B cell (primary cell): Measurements from ENCODE around the gene PLVAP. TPM values are rescaled to one million over a fixed set of nuclear protein-coding genes. Genes with fewer than 3 reads are reported as not detected.
A peak's percentile ranks its signal among the peaks of the same experiment; 100 is the strongest.

Experiments used
- ATAC-seq: fragments of 200-7000 bp; cut with Tn5 transposase; one replicate; pipeline ENCODE4 v1.10.0; 2021; ENCODE audit warnings: low read depth, mild to moderate bottlenecking, moderate number of reproducible peaks, moderate library complexity
- CTCF ChIA-PET: fragments of 350-600 bp; sonication (Branson Sonifier 250); formaldehyde crosslinking; loops from one replicate; lab custom pipeline; 2021; ENCODE audit warnings: antibody characterized with exemption, inconsistent platforms; lab: Charles Lee
- POLR2A ChIA-PET: fragments of 350-600 bp; sonication (Branson Sonifier 250); formaldehyde crosslinking; loops from one replicate; lab custom pipeline; 2021; ENCODE audit warnings: antibody characterized with exemption; lab: Charles Lee
- DNase-seq: peaks from one replicate; pipeline ENCODE4 v3.0.0; 2013
- H2AFZ ChIP-seq: 2 replicates; pipeline ENCODE4 v1.6.1; 2012; ENCODE audit warnings: mild to moderate bottlenecking, low read depth, low read length; ENCODE audit not compliant: insufficient read depth, poor library complexity, severe bottlenecking
- H3K27ac ChIP-seq, 2 donors: 1 replicate in 1 of 2; 2 replicates in 1 of 2; pipeline ENCODE4 v1.5.1; 2012 to 2013; ENCODE audit warnings: low read length in 2 of 2, mild to moderate bottlenecking in 2 of 2, moderate library complexity in 1 of 2
- H3K27me3 ChIP-seq, 4 experiments: fragments of 200-600 bp in 1 of 4; sonication (generic) in 1 of 4; replicated peaks in 1 of 4; 1 replicate in 2 of 4; 2 replicates in 2 of 4; pipeline versions ENCODE4 v1.6.1 to v1.7.0; 2013 to 2016; ENCODE audit warnings: low read length in 3 of 4, mild to moderate bottlenecking in 2 of 4, mixed read lengths in 1 of 4, moderate library complexity in 1 of 4; ENCODE audit not compliant: insufficient read depth in 4 of 4, control insufficient read depth in 3 of 4; ENCODE audit errors: control extremely low read depth in 1 of 4
- H3K36me3 ChIP-seq, 2 experiments: replicated peaks in 1 of 2; 1 replicate in 1 of 2; 2 replicates in 1 of 2; pipeline versions ENCODE4 v1.6.1 to v1.7.1; 2013; ENCODE audit warnings: low read length in 1 of 2; ENCODE audit not compliant: insufficient read depth in 2 of 2, control insufficient read depth in 1 of 2; ENCODE audit errors: control extremely low read depth in 1 of 2, extremely low read depth in 1 of 2
- H3K4me1 ChIP-seq, 2 donors: fragments of 200-600 bp in 1 of 2; sonication (generic) in 1 of 2; 1 replicate in 1 of 2; 2 replicates in 1 of 2; pipeline versions ENCODE4 v1.5.1 to v1.6.1; 2013 to 2017; ENCODE audit warnings: low read length in 2 of 2; ENCODE audit not compliant: control insufficient read depth in 2 of 2, insufficient read depth in 2 of 2
- H3K4me2 ChIP-seq: replicated peaks from 2 replicates; pipeline ENCODE3; 2012; ENCODE audit warnings: mild to moderate bottlenecking, low read depth, low read length; ENCODE audit not compliant: poor library complexity, severe bottlenecking
- H3K4me3 ChIP-seq, 5 experiments: fragments of 200-600 bp in 1 of 5; sonication (generic) in 1 of 5; 1 replicate in 3 of 5; 2 replicates in 2 of 5; pipeline versions ENCODE4 v1.5.1 to v1.7.0; 2011 to 2016; ENCODE audit warnings: low read length in 4 of 5, mild to moderate bottlenecking in 4 of 5, low read depth in 2 of 5, control low read depth in 1 of 5, moderate library complexity in 1 of 5; ENCODE audit not compliant: insufficient read depth in 1 of 5; ENCODE audit errors: control extremely low read depth in 1 of 5, extremely low read depth in 1 of 5
- H3K79me2 ChIP-seq: fragments of 200-600 bp; sonication (generic); one replicate; pipeline ENCODE4 v1.6.0; 2016; ENCODE audit warnings: low read length; ENCODE audit not compliant: control insufficient read depth, insufficient read depth
- H3K9ac ChIP-seq: fragments of 200-600 bp; sonication (generic); 2 replicates; pipeline ENCODE4 v1.6.1; 2017; ENCODE audit warnings: mild to moderate bottlenecking, low read length, moderate library complexity
- H3K9me3 ChIP-seq, 3 donors: one replicate each; pipeline versions ENCODE4 v1.6.1 to v1.7.1; 2013; ENCODE audit warnings: low read length in 2 of 3; ENCODE audit not compliant: control insufficient read depth in 2 of 3, insufficient read depth in 1 of 3; ENCODE audit errors: control extremely low read depth in 1 of 3
- H4K20me1 ChIP-seq: 2 replicates; pipeline ENCODE4 v1.6.0; 2012; ENCODE audit warnings: mild to moderate bottlenecking, low read length; ENCODE audit not compliant: insufficient read depth, control insufficient read depth, poor library complexity, severe bottlenecking
- H3K27ac Mint-ChIP-seq: one replicate; pipeline ENCODE4 v1.8.0; 2021; ENCODE audit warnings: mixed read lengths
- H3K27me3 Mint-ChIP-seq: one replicate; pipeline ENCODE4 v1.8.0; 2021; ENCODE audit warnings: mixed read lengths
- H3K4me1 Mint-ChIP-seq: one replicate; pipeline ENCODE4 v1.8.0; 2021; ENCODE audit warnings: mixed read lengths
- H3K4me3 Mint-ChIP-seq: one replicate; pipeline ENCODE4 v1.8.0; 2021; ENCODE audit warnings: mixed read lengths
- H3K9me3 Mint-ChIP-seq: one replicate; pipeline ENCODE4 v1.8.0; 2022; ENCODE audit warnings: mixed read lengths; ENCODE audit not compliant: insufficient read depth
- EZH2 ChIP-seq: IDR thresholded peaks from 2 replicates; pipeline ENCODE4 v1.6.1; 2012; ENCODE audit warnings: borderline replicate concordance, low read depth, mild to moderate bottlenecking, moderate library complexity, low read length; ENCODE audit not compliant: insufficient read depth, poor library complexity, severe bottlenecking
- WGBS: methylation state at CpG from one replicate; pipeline ENCODE4 v1.1.5; 2013; ENCODE audit warnings: missing lambda C conversion rate; ENCODE audit not compliant: insufficient coverage; 5-methylcytosine and 5-hydroxymethylcytosine counted together
- intact Hi-C: fragments of 100-400 bp; cut with micrococcal nuclease; formaldehyde crosslinking; loops from one replicate; pipeline ENCODE4 v1.10.0; 2022
- polyA plus RNA-seq: library from polyadenylated mRNA; depleted of rRNA; stranded (reverse); fragments of >200 nt; gene quantifications from 2 replicates; pipeline ENCODE4 v1.2.3, GENCODE V29; 2012
- total RNA-seq, 2 donors: library from RNA; stranded (reverse); fragments of 120-200 nt in 1 of 2; gene quantifications; 1 replicate in 1 of 2; 2 replicates in 1 of 2; pipeline versions ENCODE4 v1.2.3 to v1.2.4, GENCODE V29; 2013 to 2022
- TF ChIP-seq, protein P1 (sequence below): fragments of 200-600 bp; IDR thresholded peaks from one replicate; pipeline ENCODE4 v1.8.0; 2022; ENCODE audit warnings: antibody characterized with exemption, mild to moderate bottlenecking

Gene PLVAP
- total and polyA plus RNA-seq, 2 donors (not counting 1 experiment from before 2014, with no cell fraction given), result 0.06 TPM; not detected in 1

GRCh38 chr19:17331045-17331558 is 46.0 kb downstream of the PLVAP start:
- Mint-ChIP-seq H3K4me1 (peaks cover 30% of the 10 kb centered on the region), H3K27ac (no peak overlapping the region), H3K4me3 (peak overlapping the region; percentile 46), H3K27me3 (peaks cover 6% of the 10 kb centered on the region), H3K9me3 (no peaks in the 10 kb centered on the region)
- ATAC-seq, result no peak
- H3K27me3 ChIP-seq, result peaks cover 0 to 25% (median 1%) of the 10 kb centered on the region in 4 experiments
- peak; percentile 29 for DNase-seq
- no peak overlapping the region for H3K4me2 ChIP-seq
- TF ChIP-seq EZH2, result no peak
- TF ChIP-seq, protein P1, sequence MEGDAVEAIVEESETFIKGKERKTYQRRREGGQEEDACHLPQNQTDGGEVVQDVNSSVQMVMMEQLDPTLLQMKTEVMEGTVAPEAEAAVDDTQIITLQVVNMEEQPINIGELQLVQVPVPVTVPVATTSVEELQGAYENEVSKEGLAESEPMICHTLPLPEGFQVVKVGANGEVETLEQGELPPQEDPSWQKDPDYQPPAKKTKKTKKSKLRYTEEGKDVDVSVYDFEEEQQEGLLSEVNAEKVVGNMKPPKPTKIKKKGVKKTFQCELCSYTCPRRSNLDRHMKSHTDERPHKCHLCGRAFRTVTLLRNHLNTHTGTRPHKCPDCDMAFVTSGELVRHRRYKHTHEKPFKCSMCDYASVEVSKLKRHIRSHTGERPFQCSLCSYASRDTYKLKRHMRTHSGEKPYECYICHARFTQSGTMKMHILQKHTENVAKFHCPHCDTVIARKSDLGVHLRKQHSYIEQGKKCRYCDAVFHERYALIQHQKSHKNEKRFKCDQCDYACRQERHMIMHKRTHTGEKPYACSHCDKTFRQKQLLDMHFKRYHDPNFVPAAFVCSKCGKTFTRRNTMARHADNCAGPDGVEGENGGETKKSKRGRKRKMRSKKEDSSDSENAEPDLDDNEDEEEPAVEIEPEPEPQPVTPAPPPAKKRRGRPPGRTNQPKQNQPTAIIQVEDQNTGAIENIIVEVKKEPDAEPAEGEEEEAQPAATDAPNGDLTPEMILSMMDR, result no peak
- H3K9me3 ChIP-seq, result peaks cover 0 to 10% (median 0%) of the 10 kb centered on the region in 3 donors
- no peaks in the 10 kb centered on the region for H4K20me1 ChIP-seq
- H3K4me1 ChIP-seq, result peaks cover 25 to 28% of the 10 kb centered on the region in 2 donors
- no peak overlapping the region for H3K4me3 ChIP-seq
- intact Hi-C loops, result no loop called here
- POLR2A ChIA-PET, result no interaction called here
- 88% methylated on average over 11 of the region's 13 CpGs for WGBS
- no peaks in the 10 kb centered on the region for H3K36me3 ChIP-seq
- no peak overlapping the region for H3K9ac ChIP-seq
- no peak overlapping the region for H3K27ac ChIP-seq
- CTCF ChIA-PET, result interaction anchor here (1.2 kb wide), 1 partner anchor 55 kb away, joined by 3 read pairs; no protein-coding TSS in a partner anchor
- no peaks in the 10 kb centered on the region for H3K79me2 ChIP-seq
- no peak overlapping the region for H2AFZ ChIP-seq

DNA sequence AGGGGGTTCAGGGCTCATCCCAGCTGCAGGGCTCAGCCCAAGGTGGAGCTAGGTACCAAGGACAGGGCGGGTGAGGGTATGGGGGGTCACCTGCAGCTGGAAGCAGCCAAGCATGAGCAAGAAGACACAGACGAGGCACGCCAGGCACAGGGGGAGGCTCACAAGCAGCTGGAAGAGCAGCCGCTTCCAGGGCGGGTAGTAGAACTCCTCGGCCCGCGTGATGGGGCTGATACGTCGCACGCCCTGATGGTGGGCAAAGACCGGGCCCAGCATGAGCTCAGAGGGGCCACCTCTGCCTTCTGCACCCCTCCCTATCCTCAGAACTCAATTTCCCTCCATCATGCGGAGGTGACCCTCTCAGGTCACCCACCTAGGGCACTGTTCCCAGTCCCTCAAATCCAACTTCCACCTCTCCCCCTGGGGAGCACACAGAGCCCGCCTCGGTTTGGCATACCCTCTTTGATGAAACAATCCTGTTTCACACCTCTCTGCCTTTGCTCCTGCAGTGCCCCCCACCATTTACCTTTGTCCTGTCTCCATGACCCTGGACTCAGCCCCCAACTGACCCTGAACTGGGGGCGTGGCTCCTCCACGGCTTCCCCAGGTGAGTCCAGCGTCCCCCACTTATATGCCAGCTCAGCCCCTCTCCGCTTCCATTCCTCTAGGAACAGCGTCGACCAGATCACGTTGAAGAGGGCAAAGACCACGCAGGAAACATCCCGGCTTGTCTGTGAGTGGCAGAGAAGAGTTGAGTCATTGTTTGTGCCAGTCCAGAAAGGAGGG is 46.7 kb downstream of the PLVAP start:
- intact Hi-C loops, result no loop called here
- H3K27ac ChIP-seq, result no peak overlapping the region
- Mint-ChIP-seq H3K4me1 (peaks cover 29% of the 10 kb centered on the region), H3K9me3 (no peaks in the 10 kb centered on the region), H3K27ac (no peak overlapping the region), H3K27me3 (peaks cover 6% of the 10 kb centered on the region), H3K4me3 (peak overlapping the region; percentile 60)
- POLR2A ChIA-PET, result interaction anchor here (1.0 kb wide), 1 partner anchor 25 kb away, joined by 8 read pairs; the partner anchor contains the start of gene MRPL34
- 93% methylated on average over 23 of the region's 24 CpGs for WGBS
- H3K9me3 ChIP-seq, result peaks cover 0 to 10% (median 0%) of the 10 kb centered on the region in 3 donors
- no peaks in the 10 kb centered on the region for H3K79me2 ChIP-seq
- H3K4me2 ChIP-seq, result peak overlapping the region; percentile 9
- H3K27me3 ChIP-seq, result peaks cover 0 to 25% (median 1%) of the 10 kb centered on the region in 4 experiments
- no peak overlapping the region for H3K4me3 ChIP-seq
- CTCF ChIA-PET, result no interaction called here
- DNase-seq, result no peak
- no peak overlapping the region for H3K9ac ChIP-seq
- peaks cover 25 to 28% of the 10 kb centered on the region in 2 donors for H3K4me1 ChIP-seq
- no peak for ATAC-seq
- H4K20me1 ChIP-seq, result no peaks in the 10 kb centered on the region
- no peak overlapping the region for H2AFZ ChIP-seq
- TF ChIP-seq EZH2, result no peak
- TF ChIP-seq, protein P1, result no peak
- H3K36me3 ChIP-seq, result no peaks in the 10 kb centered on the region
